ENCODE data around the gene RMRP. TPM values are rescaled to one million over a fixed set of nuclear protein-coding genes. Genes with fewer than 3 reads are reported as not detected.

RMRP gene
- total RNA-seq, 3 donors from 2014 or later, result 1,664 to 2,064 (median 2,058) TPM

GRCh38 chr9:35651956-35652828 is 5.6 kb downstream of the RMRP start:
- Histone ChIP-seq H3K9me3 (no peaks in the 10 kb centered on the region), H3K27me3 (no peaks in the 10 kb centered on the region), H3K4me1 (no peaks in the 10 kb centered on the region), H3K27ac (no peak overlapping the region), H3K36me3 (no peaks in the 10 kb centered on the region), H3K4me3 (no peak overlapping the region)
- DNase-seq (ENCODE audit: low spot score in 2 of 2), result no peak
- intact Hi-C loops (cut with DNase I; ENCODE audit: low total_unique reads), result loop anchor here (5.0 kb wide), 1 partner anchor 45 kb away; the partner anchor contains the start of gene TESK1
- TF ChIP-seq POLR2A (IDR thresholded peaks at IDR 0.05) (no peak), POLR2AphosphoS5 (IDR thresholded peaks at IDR 0.05) (no peak), CTCF (IDR thresholded peaks at IDR 0.05) (no peak)

- Histone ChIP-seq H3K4me1 (no peaks in the 10 kb centered on the region), H3K4me3 (peak within 1 kb of the TSS in 2 of 3 donors; percentile 3 to 7), H3K27me3 (no peaks in the 10 kb centered on the region), H3K27ac (peak within 1 kb of the TSS; percentile 7 to 66), H3K9me3 (no peaks in the 10 kb centered on the region), H3K36me3 (no peaks in the 10 kb centered on the region)
- no peak for DNase-seq (ENCODE audit: low spot score in 2 of 2)
- intact Hi-C loops (cut with DNase I; ENCODE audit: low total_unique reads), result loop anchor here (5.0 kb wide), 1 partner anchor 43 kb away; the partner anchor contains the start of gene TESK1
- TF ChIP-seq POLR2AphosphoS5 (IDR thresholded peaks at IDR 0.05) (no peak), POLR2A (IDR thresholded peaks at IDR 0.05) (no peak), CTCF (IDR thresholded peaks at IDR 0.05) (no peak)
Measured at GRCh38 chr9:35650341-35651158, 7.3 kb downstream of the RMRP start, which contains the start of gene SIT1. SIT1 (minus strand) TSS chr9:35650931; CDS start chr9:35650853, 78 bp downstream.

- no peak for TF ChIP-seq CTCF (IDR thresholded peaks at IDR 0.05)
- TF ChIP-seq POLR2A (IDR thresholded peaks at IDR 0.05), result no peak
- TF ChIP-seq POLR2AphosphoS5 (IDR thresholded peaks at IDR 0.05), result no peak
- Histone ChIP-seq H3K9me3 (no peaks in the 10 kb centered on the region), H3K4me1 (no peaks in the 10 kb centered on the region), H3K27me3 (no peaks in the 10 kb centered on the region), H3K27ac (peak overlapping the region in 1 of 2 donors; percentile 30), H3K36me3 (no peaks in the 10 kb centered on the region), H3K4me3 (peak overlapping the region in 2 of 3 donors; percentile 3 to 7)
- DNase-seq (ENCODE audit: low spot score in 2 of 2), result no peak
- intact Hi-C loops (cut with DNase I; ENCODE audit: low total_unique reads), result loop anchor here (5.0 kb wide), 1 partner anchor 42 kb away; the partner anchor contains the start of gene TESK1
Measured at GRCh38 chr9:35649431-35650340, 8.1 kb downstream of the RMRP start.

- H3K27me3 ChIP-seq, result no peaks in the 10 kb centered on the region
- H3K27ac ChIP-seq, result peak overlapping the region; percentile 94 to 95
- intact Hi-C loops (cut with DNase I; ENCODE audit: low total_unique reads), result no loop called here
- H3K4me3 ChIP-seq, result peak overlapping the region; percentile 52 to 79 (median 63)
- H3K4me1 ChIP-seq, result no peaks in the 10 kb centered on the region
- H3K36me3 ChIP-seq, result no peaks in the 10 kb centered on the region
- DNase-seq (ENCODE audit: low spot score in 2 of 2), result peak; percentile 92 to 94
- TF ChIP-seq POLR2A (IDR thresholded peaks at IDR 0.05), result peak; percentile 63
- peak; percentile 88 to 95 (median 95) for TF ChIP-seq CTCF (IDR thresholded peaks at IDR 0.05)
- peak; percentile 88 to 93 (median 89) for TF ChIP-seq POLR2AphosphoS5 (IDR thresholded peaks at IDR 0.05)
- H3K9me3 ChIP-seq, result no peaks in the 10 kb centered on the region
Measured at GRCh38 chr9:35646533-35647265, 11.1 kb downstream of the RMRP start.

All from breast epithelium (tissue), 4 donors.